ENCODE results near the gene GRK1.
A peak's percentile ranks its signal among the peaks of the same experiment; 100 is the strongest.
"Not testable (repeated sequence)": the region's sequence is repeated elsewhere in the genome, so short reads cannot be mapped to it uniquely, and the experiment has no call there.

GRK1 gene

GRCh38 chr13:113672002-113672651 is 5.1 kb downstream of the GRK1 start:
- TF ChIP-seq CTCF (IDR thresholded peaks at IDR 0.05; ENCODE audit: insufficient read depth, low read depth, low read length, missing control alignments) = no peak
- no peak overlapping the region for H3K4me3 ChIP-seq (ENCODE audit: low read length)
- DNase-seq (ENCODE audit: low read depth) = no peak

- H3K4me3 ChIP-seq (ENCODE audit: low read length) = no peak overlapping the region
- TF ChIP-seq CTCF (IDR thresholded peaks at IDR 0.05; ENCODE audit: insufficient read depth, low read depth, low read length, missing control alignments) = no peak
- DNase-seq (ENCODE audit: low read depth) = no peak
Measured at GRCh38 chr13:113722921-113723320, 55.9 kb downstream of the GRK1 start.

- DNase-seq (ENCODE audit: low read depth) = no peak
- no peak overlapping the region for H3K4me3 ChIP-seq (ENCODE audit: low read length)
- TF ChIP-seq CTCF (IDR thresholded peaks at IDR 0.05; ENCODE audit: insufficient read depth, low read depth, low read length, missing control alignments) = no peak
Measured at GRCh38 chr13:113723410-113724015, 56.5 kb downstream of the GRK1 start.

- no peak for TF ChIP-seq CTCF (IDR thresholded peaks at IDR 0.05; ENCODE audit: insufficient read depth, low read depth, low read length, missing control alignments)
- no peak overlapping the region for H3K4me3 ChIP-seq (ENCODE audit: low read length)
- DNase-seq (ENCODE audit: low read depth) = no peak
Measured at GRCh38 chr13:113724016-113724758, 57.2 kb downstream of the GRK1 start.

- peak; percentile 64 for DNase-seq (ENCODE audit: low read depth)
- TF ChIP-seq CTCF (IDR thresholded peaks at IDR 0.05; ENCODE audit: insufficient read depth, low read depth, low read length, missing control alignments) = peak; percentile 65
- peak overlapping the region; percentile 18 for H3K4me3 ChIP-seq (ENCODE audit: low read length)
Measured at GRCh38 chr13:113724780-113725315, 57.8 kb downstream of the GRK1 start.

DNA sequence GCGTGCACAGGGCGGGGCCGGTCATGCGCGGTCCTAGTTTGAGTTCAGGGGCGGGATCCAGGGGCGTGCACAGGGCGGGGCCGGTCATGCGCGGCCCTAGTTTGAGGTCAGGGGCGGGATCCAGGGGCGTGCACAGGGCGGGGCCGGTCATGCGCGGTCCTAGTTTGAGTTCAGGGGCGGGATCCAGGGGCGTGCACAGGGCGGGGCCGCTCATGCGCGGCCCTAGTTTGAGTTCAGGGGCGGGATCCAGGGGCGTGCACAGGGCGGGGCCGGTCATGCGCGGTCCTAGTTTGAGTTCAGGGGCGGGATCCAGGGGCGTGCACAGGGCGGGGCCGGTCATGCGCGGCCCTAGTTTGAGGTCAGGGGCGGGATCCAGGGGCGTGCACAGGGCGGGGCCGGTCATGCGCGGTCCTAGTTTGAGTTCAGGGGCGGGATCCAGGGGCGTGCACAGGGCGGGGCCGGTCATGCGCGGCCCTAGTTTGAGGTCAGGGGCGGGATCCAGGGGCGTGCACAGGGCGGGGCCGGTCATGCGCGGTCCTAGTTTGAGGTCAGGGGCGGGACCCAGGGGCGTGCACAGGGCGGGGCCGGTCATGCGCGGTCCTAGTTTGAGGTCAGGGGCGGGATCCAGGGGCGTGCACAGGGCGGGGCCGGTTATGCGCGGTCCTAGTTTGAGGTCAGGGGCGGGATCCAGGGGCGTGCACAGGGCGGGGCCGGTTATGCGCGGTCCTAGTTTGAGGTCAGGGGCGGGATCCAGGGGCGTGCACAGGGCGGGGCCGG is 58.5 kb downstream of the GRK1 start:
- not testable (repeated sequence) for DNase-seq (ENCODE audit: low read depth); H3K4me3 ChIP-seq (ENCODE audit: low read length)

DNA sequence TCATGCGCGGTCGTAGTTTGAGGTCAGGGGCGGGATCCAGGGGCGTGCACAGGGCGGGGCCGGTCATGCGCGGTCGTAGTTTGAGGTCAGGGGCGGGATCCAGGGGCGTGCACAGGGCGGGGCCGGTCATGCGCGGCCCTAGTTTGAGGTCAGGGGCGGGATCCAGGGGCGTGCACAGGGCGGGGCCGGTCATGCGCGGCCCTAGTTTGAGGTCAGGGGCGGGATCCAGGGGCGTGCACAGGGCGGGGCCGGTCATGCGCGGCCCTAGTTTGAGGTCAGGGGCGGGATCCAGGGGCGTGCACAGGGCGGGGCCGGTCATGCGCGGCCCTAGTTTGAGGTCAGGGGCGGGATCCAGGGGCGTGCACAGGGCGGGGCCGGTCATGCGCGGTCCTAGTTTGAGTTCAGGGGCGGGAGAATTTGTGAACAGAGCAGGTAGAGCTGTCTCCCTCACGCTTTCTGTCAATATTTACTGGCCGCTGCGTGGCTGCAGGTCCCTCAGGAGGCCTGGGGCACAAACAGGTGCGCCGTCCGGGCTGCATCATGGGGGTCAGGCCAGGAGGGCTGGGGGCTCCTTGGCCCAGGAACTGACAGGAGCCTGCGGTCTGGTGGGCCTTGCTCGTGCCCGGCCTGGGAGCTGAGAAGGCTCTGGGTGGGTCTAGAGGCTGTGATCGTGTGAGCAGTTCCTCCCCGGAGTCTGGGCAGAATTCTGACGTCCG is 59.2 kb downstream of the GRK1 start:
- H3K4me3 ChIP-seq (ENCODE audit: low read length); DNase-seq (ENCODE audit: low read depth): not testable (repeated sequence)
